AG09319 (cell line): Measurements from ENCODE around the gene CTNND2.

ENCODE experiments used
- DNase-seq: peaks from one replicate; pipeline ENCODE4 v3.0.0-alpha.2; 2010; ENCODE audit warnings: low read depth; ENCODE audit errors: extremely low read depth
- TF ChIP-seq, protein P1 (sequence below): IDR thresholded peaks from 2 replicates; pipeline ENCODE4 v1.5.1; 2011; ENCODE audit warnings: low read depth, mild to moderate bottlenecking, inconsistent platforms, low read length, moderate library complexity

CTNND2 gene

GRCh38 chr5:11261241-11261640 is 643.0 kb downstream of the CTNND2 start:
- TF ChIP-seq, protein P1, sequence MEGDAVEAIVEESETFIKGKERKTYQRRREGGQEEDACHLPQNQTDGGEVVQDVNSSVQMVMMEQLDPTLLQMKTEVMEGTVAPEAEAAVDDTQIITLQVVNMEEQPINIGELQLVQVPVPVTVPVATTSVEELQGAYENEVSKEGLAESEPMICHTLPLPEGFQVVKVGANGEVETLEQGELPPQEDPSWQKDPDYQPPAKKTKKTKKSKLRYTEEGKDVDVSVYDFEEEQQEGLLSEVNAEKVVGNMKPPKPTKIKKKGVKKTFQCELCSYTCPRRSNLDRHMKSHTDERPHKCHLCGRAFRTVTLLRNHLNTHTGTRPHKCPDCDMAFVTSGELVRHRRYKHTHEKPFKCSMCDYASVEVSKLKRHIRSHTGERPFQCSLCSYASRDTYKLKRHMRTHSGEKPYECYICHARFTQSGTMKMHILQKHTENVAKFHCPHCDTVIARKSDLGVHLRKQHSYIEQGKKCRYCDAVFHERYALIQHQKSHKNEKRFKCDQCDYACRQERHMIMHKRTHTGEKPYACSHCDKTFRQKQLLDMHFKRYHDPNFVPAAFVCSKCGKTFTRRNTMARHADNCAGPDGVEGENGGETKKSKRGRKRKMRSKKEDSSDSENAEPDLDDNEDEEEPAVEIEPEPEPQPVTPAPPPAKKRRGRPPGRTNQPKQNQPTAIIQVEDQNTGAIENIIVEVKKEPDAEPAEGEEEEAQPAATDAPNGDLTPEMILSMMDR, result no peak
- no peak for DNase-seq

GRCh38 chr5:11258001-11258400 is 646.2 kb downstream of the CTNND2 start:
- TF ChIP-seq, protein P1, result no peak
- DNase-seq, result no peak

DNA sequence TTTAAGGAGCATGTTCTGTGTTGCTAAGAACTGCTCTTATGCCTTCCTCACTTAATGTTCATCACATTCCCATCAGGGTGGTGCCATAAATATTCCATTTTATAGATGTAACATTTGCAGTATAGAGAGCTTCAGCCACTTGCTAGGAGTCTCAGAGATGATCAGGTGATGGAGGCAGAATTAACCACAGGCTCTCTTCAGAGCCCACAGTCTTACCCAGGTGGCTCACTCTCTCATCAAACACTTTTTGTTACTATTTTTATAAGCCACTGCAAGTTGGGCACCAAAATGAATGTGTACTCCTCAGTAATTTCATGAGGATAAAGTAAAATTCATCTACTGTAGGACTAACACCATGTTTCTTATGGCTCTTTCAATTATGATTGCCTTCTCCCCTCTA is 651.7 kb downstream of the CTNND2 start:
- DNase-seq, result no peak
- TF ChIP-seq, protein P1, result no peak

- TF ChIP-seq, protein P1, result no peak
Observed at GRCh38 chr5:11252075-11252474, 652.2 kb downstream of the CTNND2 start.

GRCh38 chr5:11251247-11251646 is 653.0 kb downstream of the CTNND2 start:
- no peak for DNase-seq
- TF ChIP-seq, protein P1, result no peak

More at GRCh38 chr5:11252075-11252474, 652.2 kb downstream of the CTNND2 start:
- no peak for DNase-seq

DNA sequence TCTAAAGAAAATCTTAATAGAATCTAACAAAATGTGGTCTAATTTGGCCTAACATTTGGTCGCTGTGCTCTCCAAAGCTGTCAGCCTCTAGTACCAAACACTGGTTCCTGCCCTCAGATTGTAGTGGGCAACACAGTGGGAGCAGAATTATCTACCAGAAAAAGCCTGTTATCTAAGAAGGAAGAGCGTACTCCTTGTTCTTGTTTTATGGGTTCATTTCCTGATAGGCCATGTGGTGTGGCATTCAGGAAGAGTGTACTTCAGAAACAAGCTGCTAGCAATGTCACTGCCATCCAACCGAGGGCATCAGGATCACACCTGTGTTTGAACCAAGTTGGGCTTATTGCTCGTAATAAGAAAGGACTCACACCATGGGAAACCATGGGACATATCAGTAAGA is 655.3 kb downstream of the CTNND2 start:
- no peak for DNase-seq
- TF ChIP-seq, protein P1, result no peak

DNA sequence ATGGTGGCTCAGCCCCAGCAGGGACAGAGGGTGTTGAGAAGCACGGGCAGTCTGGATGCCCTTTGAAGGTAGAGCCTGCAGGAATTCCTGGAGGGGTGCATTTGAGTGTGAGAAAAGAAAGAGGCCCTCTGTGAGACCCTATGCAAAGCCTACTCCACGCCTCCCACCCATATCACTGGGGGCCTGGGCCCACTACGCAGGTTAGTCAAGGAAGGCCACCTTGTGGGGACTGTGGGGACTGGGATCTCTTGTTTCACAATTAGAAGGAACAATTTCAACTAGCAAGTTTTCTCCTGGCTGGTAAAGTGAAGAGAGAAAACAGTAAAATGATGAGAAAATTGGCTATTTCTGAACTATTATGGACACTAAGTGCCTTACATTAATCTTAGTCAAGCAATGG is 657.0 kb downstream of the CTNND2 start:
- no peak for DNase-seq
- TF ChIP-seq, protein P1, result no peak
